IPS-15b (cell line): ENCODE measurements around the gene TBC1D5.
"Not testable (repeated sequence)": the region's sequence is repeated elsewhere in the genome, so short reads cannot be mapped to it uniquely, and the experiment has no call there.

Experiments used
- H3K27me3 ChIP-seq: one replicate; pipeline ENCODE4 v1.6.1; 2013; ENCODE audit warnings: low read length; ENCODE audit not compliant: control insufficient read depth, insufficient read depth
- H3K36me3 ChIP-seq: one replicate; pipeline ENCODE4 v1.6.1; 2013; ENCODE audit warnings: low read length; ENCODE audit not compliant: control insufficient read depth, insufficient read depth
- H3K4me1 ChIP-seq: one replicate; pipeline ENCODE4 v1.6.1; 2013; ENCODE audit warnings: mild to moderate bottlenecking, low read length; ENCODE audit not compliant: control insufficient read depth, insufficient read depth
- H3K4me3 ChIP-seq: one replicate; pipeline ENCODE4 v1.5.1; 2013; ENCODE audit warnings: low read depth, low read length
- H3K9ac ChIP-seq: one replicate; pipeline ENCODE4 v1.6.1; 2013; ENCODE audit warnings: low read depth, mild to moderate bottlenecking, low read length
- H3K9me3 ChIP-seq: one replicate; pipeline ENCODE4 v1.6.1; 2013; ENCODE audit warnings: mild to moderate bottlenecking, low read length; ENCODE audit not compliant: control insufficient read depth, insufficient read depth

Gene TBC1D5

GRCh38 chr3:17733215-17733614, 9.2 kb downstream of the TBC1D5 start:
- H3K27me3 ChIP-seq: no peaks in the 10 kb centered on the region
- H3K4me1 ChIP-seq: no peaks in the 10 kb centered on the region
- H3K9ac ChIP-seq: no peak overlapping the region
- H3K9me3 ChIP-seq: no peaks in the 10 kb centered on the region
- no peak overlapping the region for H3K4me3 ChIP-seq
- H3K36me3 ChIP-seq: no peaks in the 10 kb centered on the region

GRCh38 chr3:17730318-17730967, 12.0 kb downstream of the TBC1D5 start:
- no peaks in the 10 kb centered on the region for H3K4me1 ChIP-seq
- H3K4me3 ChIP-seq: no peak overlapping the region
- H3K9ac ChIP-seq: peak overlapping the region; percentile 28
- no peaks in the 10 kb centered on the region for H3K36me3 ChIP-seq
- H3K9me3 ChIP-seq: no peaks in the 10 kb centered on the region
- no peaks in the 10 kb centered on the region for H3K27me3 ChIP-seq

GRCh38 chr3:17726313-17726712, 16.1 kb downstream of the TBC1D5 start:
- no peaks in the 10 kb centered on the region for H3K4me1 ChIP-seq
- no peaks in the 10 kb centered on the region for H3K9me3 ChIP-seq
- no peak overlapping the region for H3K9ac ChIP-seq
- no peaks in the 10 kb centered on the region for H3K27me3 ChIP-seq
- H3K36me3 ChIP-seq: no peaks in the 10 kb centered on the region
- no peak overlapping the region for H3K4me3 ChIP-seq

GRCh38 chr3:17725844-17726243, 16.6 kb downstream of the TBC1D5 start:
- H3K9me3 ChIP-seq, H3K9ac ChIP-seq, H3K4me3 ChIP-seq, H3K4me1 ChIP-seq, H3K27me3 ChIP-seq, H3K36me3 ChIP-seq: not testable (repeated sequence)

GRCh38 chr3:17724948-17725347, 17.5 kb downstream of the TBC1D5 start:
- Histone ChIP-seq H3K9ac (no peak overlapping the region), H3K27me3 (no peaks in the 10 kb centered on the region), H3K9me3 (no peaks in the 10 kb centered on the region), H3K4me3 (no peak overlapping the region), H3K4me1 (no peaks in the 10 kb centered on the region), H3K36me3 (no peaks in the 10 kb centered on the region)

GRCh38 chr3:17724122-17724521, 18.3 kb downstream of the TBC1D5 start:
- Histone ChIP-seq H3K4me3 (no peak overlapping the region), H3K36me3 (no peaks in the 10 kb centered on the region), H3K4me1 (no peaks in the 10 kb centered on the region), H3K9ac (no peak overlapping the region), H3K9me3 (no peaks in the 10 kb centered on the region), H3K27me3 (no peaks in the 10 kb centered on the region)

- no peaks in the 10 kb centered on the region for H3K9me3 ChIP-seq
- peaks cover 2% of the 10 kb centered on the region for H3K36me3 ChIP-seq
- no peak overlapping the region for H3K9ac ChIP-seq
- no peaks in the 10 kb centered on the region for H3K4me1 ChIP-seq
- H3K4me3 ChIP-seq: no peak overlapping the region
- no peaks in the 10 kb centered on the region for H3K27me3 ChIP-seq
These were observed 25.0 kb downstream of the TBC1D5 start for GRCh38 chr3:17717411-17717810.

- Histone ChIP-seq H3K27me3 (no peaks in the 10 kb centered on the region), H3K4me3 (no peak overlapping the region), H3K9ac (no peak overlapping the region), H3K36me3 (peaks cover 2% of the 10 kb centered on the region), H3K4me1 (no peaks in the 10 kb centered on the region), H3K9me3 (no peaks in the 10 kb centered on the region)
These were observed 28.0 kb downstream of the TBC1D5 start for GRCh38 chr3:17714473-17714872.

- Histone ChIP-seq H3K27me3 (no peaks in the 10 kb centered on the region), H3K9me3 (no peaks in the 10 kb centered on the region), H3K4me1 (no peaks in the 10 kb centered on the region), H3K9ac (no peak overlapping the region), H3K36me3 (peaks cover 2% of the 10 kb centered on the region), H3K4me3 (no peak overlapping the region)
These were observed 33.1 kb downstream of the TBC1D5 start for GRCh38 chr3:17709236-17709810.

GRCh38 chr3:17707813-17708543, 34.5 kb downstream of the TBC1D5 start:
- no peaks in the 10 kb centered on the region for H3K27me3 ChIP-seq
- H3K4me1 ChIP-seq: no peaks in the 10 kb centered on the region
- no peaks in the 10 kb centered on the region for H3K36me3 ChIP-seq
- H3K9me3 ChIP-seq: no peaks in the 10 kb centered on the region
- H3K4me3 ChIP-seq: no peak overlapping the region
- no peak overlapping the region for H3K9ac ChIP-seq

- not testable (repeated sequence) for H3K9ac ChIP-seq, H3K4me1 ChIP-seq
These were observed 36.4 kb downstream of the TBC1D5 start for GRCh38 chr3:17705991-17706390.

GRCh38 chr3:17699815-17700214, 42.6 kb downstream of the TBC1D5 start:
- not testable (repeated sequence) for H3K9ac ChIP-seq, H3K27me3 ChIP-seq, H3K4me1 ChIP-seq, H3K4me3 ChIP-seq, H3K9me3 ChIP-seq, H3K36me3 ChIP-seq

More at GRCh38 chr3:17705991-17706390, 36.4 kb downstream of the TBC1D5 start:
- not testable (repeated sequence) for H3K36me3 ChIP-seq, H3K4me3 ChIP-seq, H3K9me3 ChIP-seq, H3K27me3 ChIP-seq
